Keratinocyte (primary cell): ENCODE measurements around the gene NAT10.
"Not testable (repeated sequence)": the region's sequence is repeated elsewhere in the genome, so short reads cannot be mapped to it uniquely, and the experiment has no call there.

Experiments
- CTCF ChIP-seq, 3 experiments: IDR thresholded peaks in 1 of 3; conservative IDR thresholded peaks in 1 of 3; optimal IDR thresholded peaks in 1 of 3; 2 replicates in 2 of 3; 3 replicates in 1 of 3; pipeline versions ENCODE3 to v1.5.1; 2011; ENCODE audit warnings: low read length in 3 of 3, mild to moderate bottlenecking in 3 of 3, moderate library complexity in 2 of 3, control low read depth in 1 of 3, inconsistent platforms in 1 of 3; ENCODE audit not compliant: insufficient read depth in 2 of 3; ENCODE audit errors: extremely low read depth in 1 of 3
- EZH2 ChIP-seq: IDR thresholded peaks from one replicate; pipeline ENCODE4 v1.6.1; 2012; ENCODE audit warnings: inconsistent platforms, mild to moderate bottlenecking, low read length, moderate library complexity

- not testable (repeated sequence) for TF ChIP-seq CTCF (optimal IDR thresholded peaks at IDR 0.05 in 1 of 3, IDR thresholded peaks at IDR 0.05 in 1 of 3, conservative IDR thresholded peaks at IDR 0.05 in 1 of 3; ENCODE audit: extremely low read depth in 1 of 3, insufficient read depth in 2 of 3, low read length in 3 of 3); EZH2
These were observed 10.5 kb upstream of the NAT10 start for GRCh38 chr11:34094900-34095299.
